WTC11 (cell line): Measurements from ENCODE around the gene IDH1. TPM values are rescaled to one million over a fixed set of nuclear protein-coding genes. Genes with fewer than 3 reads are reported as not detected.

Experiments used
- ATAC-seq: fragments of 200-7000 bp; cut with Tn5 transposase; 2 replicates; pipeline ENCODE4 v1.10.0; 2021; ENCODE audit warnings: mild to moderate bottlenecking, moderate library complexity
- CTCF ChIA-PET: fragments of 300-600 bp; sonication (Branson Sonifier 250); formaldehyde crosslinking; loops from one replicate; lab custom pipeline; 2021; ENCODE audit warnings: antibody characterized with exemption; lab: Charles Lee
- POLR2A ChIA-PET: fragments of 350-600 bp; sonication (Branson Sonifier 250); formaldehyde crosslinking; loops from one replicate; lab custom pipeline; 2021; ENCODE audit warnings: antibody characterized with exemption; lab: Charles Lee
- DNase-seq: peaks from one replicate; pipeline ENCODE4 v3.0.0; 2021; ENCODE audit warnings: low spot score
- H3K27ac Mint-ChIP-seq: 2 replicates; pipeline ENCODE4 v1.8.0; 2021; ENCODE audit warnings: mixed read lengths
- H3K27me3 Mint-ChIP-seq: 2 replicates; pipeline ENCODE4 v1.8.0; 2021; ENCODE audit warnings: low read depth, mild to moderate bottlenecking, moderate library complexity, mixed read lengths
- H3K36me3 Mint-ChIP-seq: 2 replicates; pipeline ENCODE4 v1.8.0; 2021; ENCODE audit warnings: mixed read lengths
- H3K4me1 Mint-ChIP-seq: 2 replicates; pipeline ENCODE4 v1.8.0; 2022; ENCODE audit warnings: mixed read lengths
- H3K4me3 Mint-ChIP-seq: 2 replicates; pipeline ENCODE4 v1.8.0; 2021; ENCODE audit warnings: mild to moderate bottlenecking, moderate library complexity, mixed read lengths
- H3K9me3 Mint-ChIP-seq: 2 replicates; pipeline ENCODE4 v1.8.0; 2021; ENCODE audit warnings: mixed read lengths
- ATF1 ChIP-seq: sonication (generic); formaldehyde crosslinking; IDR thresholded peaks from 2 replicates; pipeline ENCODE4 v1.8.1; 2023; ENCODE audit warnings: mild to moderate bottlenecking, moderate library complexity, missing genetic modification reagents
- ATF6 ChIP-seq: sonication (generic); formaldehyde crosslinking; IDR thresholded peaks from 2 replicates; pipeline ENCODE4 v1.8.1; 2023; ENCODE audit warnings: mild to moderate bottlenecking, missing genetic modification reagents
- CBFB ChIP-seq: sonication (generic); formaldehyde crosslinking; IDR thresholded peaks from 2 replicates; pipeline ENCODE4 v1.8.1; 2022; ENCODE audit warnings: mild to moderate bottlenecking, low read depth, missing genetic modification reagents
- CREB1 ChIP-seq: sonication (generic); formaldehyde crosslinking; IDR thresholded peaks from 2 replicates; pipeline ENCODE4 v1.8.0; 2023; ENCODE audit warnings: mild to moderate bottlenecking, missing genetic modification reagents
- CREM ChIP-seq: sonication (generic); formaldehyde crosslinking; IDR thresholded peaks from 2 replicates; pipeline ENCODE4 v1.8.1; 2022; ENCODE audit warnings: mild to moderate bottlenecking, missing genetic modification reagents, moderate library complexity
- ELF4 ChIP-seq: sonication (generic); formaldehyde crosslinking; IDR thresholded peaks from 2 replicates; pipeline ENCODE4 v1.8.1; 2022; ENCODE audit warnings: low read depth, mild to moderate bottlenecking, moderate library complexity, missing genetic modification reagents
- ESRRA ChIP-seq: sonication (generic); formaldehyde crosslinking; IDR thresholded peaks from 2 replicates; pipeline ENCODE4 v1.8.1; 2022; ENCODE audit warnings: mild to moderate bottlenecking, missing genetic modification reagents, borderline replicate concordance
- JUN ChIP-seq: sonication (generic); formaldehyde crosslinking; IDR thresholded peaks from 2 replicates; pipeline ENCODE4 v1.8.0; 2023; ENCODE audit warnings: mild to moderate bottlenecking, missing genetic modification reagents
- KAT7 ChIP-seq: sonication (generic); formaldehyde crosslinking; IDR thresholded peaks from 2 replicates; pipeline ENCODE4 v1.8.1; 2023; ENCODE audit warnings: missing genetic modification reagents, mild to moderate bottlenecking, borderline replicate concordance
- MAX ChIP-seq: sonication (generic); formaldehyde crosslinking; IDR thresholded peaks from 2 replicates; pipeline ENCODE4 v1.8.0; 2022; ENCODE audit warnings: mild to moderate bottlenecking, missing genetic modification reagents
- PRDM15 ChIP-seq: sonication (generic); formaldehyde crosslinking; IDR thresholded peaks from 2 replicates; pipeline ENCODE4 v1.8.0; 2022; ENCODE audit warnings: missing genetic modification reagents
- RELA ChIP-seq: sonication (generic); formaldehyde crosslinking; IDR thresholded peaks from 2 replicates; pipeline ENCODE4 v1.8.1; 2022; ENCODE audit warnings: missing genetic modification reagents, mild to moderate bottlenecking, borderline replicate concordance
- SMAD3 ChIP-seq: sonication (generic); formaldehyde crosslinking; IDR thresholded peaks from 2 replicates; pipeline ENCODE4 v1.8.0; 2022; ENCODE audit warnings: missing genetic modification reagents, mild to moderate bottlenecking, borderline replicate concordance
- SP1 ChIP-seq: sonication (generic); formaldehyde crosslinking; conservative IDR thresholded peaks from 2 replicates; pipeline ENCODE4 v1.8.1; 2022; ENCODE audit warnings: missing genetic modification reagents
- TEAD1 ChIP-seq: sonication (generic); formaldehyde crosslinking; IDR thresholded peaks from 2 replicates; pipeline ENCODE4 v1.8.0; 2022; ENCODE audit warnings: mild to moderate bottlenecking, missing genetic modification reagents
- TEAD4 ChIP-seq: sonication (generic); formaldehyde crosslinking; IDR thresholded peaks from 2 replicates; pipeline ENCODE4 v1.8.0; 2022; ENCODE audit warnings: mild to moderate bottlenecking, missing genetic modification reagents
- TP53 ChIP-seq: sonication (generic); formaldehyde crosslinking; IDR thresholded peaks from 2 replicates; pipeline ENCODE4 v1.8.1; 2023; ENCODE audit warnings: mild to moderate bottlenecking, missing genetic modification reagents
- ZNF425 ChIP-seq: fragments of 250-450 bp; sonication (Bioruptor Pico); conservative IDR thresholded peaks from 2 replicates; pipeline ENCODE4 v1.9.0; 2021; ENCODE audit warnings: mild to moderate bottlenecking
- ZNF671 ChIP-seq: fragments of 250-450 bp; sonication (Bioruptor Pico); IDR thresholded peaks from 2 replicates; pipeline ENCODE4 v1.8.0; 2021; ENCODE audit warnings: mild to moderate bottlenecking
- total RNA-seq: library from RNA; stranded (reverse); gene quantifications from 3 replicates; pipeline ENCODE4 v1.2.3, GENCODE V29; 2021
- TF ChIP-seq, protein P1 (sequence below): sonication (generic); formaldehyde crosslinking; conservative IDR thresholded peaks from 2 replicates; pipeline ENCODE4 v1.8.1; 2022; ENCODE audit warnings: mild to moderate bottlenecking, missing genetic modification reagents
- TF ChIP-seq, protein P2 (sequence below): sonication (generic); formaldehyde crosslinking; IDR thresholded peaks from 2 replicates; pipeline ENCODE4 v1.8.1; 2023; ENCODE audit warnings: mild to moderate bottlenecking, missing genetic modification reagents
- TF ChIP-seq, protein P3 (sequence below): sonication (generic); formaldehyde crosslinking; IDR thresholded peaks from 2 replicates; pipeline ENCODE4 v1.8.1; 2022; ENCODE audit warnings: missing genetic modification reagents, borderline replicate concordance

Gene IDH1
- total RNA-seq, 1 experiment from 2014 or later = 352 TPM

DNA sequence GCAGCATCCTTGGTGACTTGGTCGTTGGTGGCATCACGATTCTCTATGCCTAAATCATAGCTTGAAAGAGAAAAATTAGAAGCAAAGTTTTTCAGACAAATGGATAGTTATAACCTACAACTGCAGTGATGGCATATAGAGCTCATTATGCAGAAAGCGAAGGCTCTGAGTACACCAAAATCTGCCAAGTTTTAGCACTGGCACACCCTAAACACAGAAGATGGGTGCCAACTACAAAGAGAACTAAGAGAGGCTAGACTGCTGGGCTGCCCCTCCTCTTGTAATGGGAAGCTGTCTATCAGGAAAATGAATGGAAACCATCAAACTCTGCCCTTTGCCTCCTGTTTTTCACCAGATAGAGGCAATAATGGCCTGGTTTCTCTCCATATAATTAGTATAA is 6.3 kb downstream of the IDH1 start:
- Mint-ChIP-seq H3K36me3 (peaks cover 95% of the 10 kb centered on the region), H3K4me3 (no peak overlapping the region), H3K4me1 (peaks cover 36% of the 10 kb centered on the region), H3K27ac (no peak overlapping the region), H3K27me3 (no peaks in the 10 kb centered on the region), H3K9me3 (no peaks in the 10 kb centered on the region)
- TF ChIP-seq ZNF671 (CRISPR knock-in tag) = no peak
- TF ChIP-seq KAT7 = no peak
- TF ChIP-seq TEAD1 (CRISPR knock-in tag) = no peak
- TF ChIP-seq, protein P1, sequence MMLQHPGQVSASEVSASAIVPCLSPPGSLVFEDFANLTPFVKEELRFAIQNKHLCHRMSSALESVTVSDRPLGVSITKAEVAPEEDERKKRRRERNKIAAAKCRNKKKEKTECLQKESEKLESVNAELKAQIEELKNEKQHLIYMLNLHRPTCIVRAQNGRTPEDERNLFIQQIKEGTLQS = no peak
- no peak for TF ChIP-seq CREB1 (CRISPR knock-in tag)
- no peak for TF ChIP-seq MAX
- TF ChIP-seq JUN (CRISPR knock-in tag) = no peak
- TF ChIP-seq CREM (CRISPR knock-in tag) = no peak
- TF ChIP-seq TEAD4 (CRISPR knock-in tag) = no peak
- DNase-seq (no peak), ATAC-seq (no peak)
- ChIA-PET CTCF (interaction anchor here (1.0 kb wide), 1 partner anchor 74 kb away, joined by 3 read pairs; no protein-coding TSS in a partner anchor), POLR2A (no interaction called here)

DNA sequence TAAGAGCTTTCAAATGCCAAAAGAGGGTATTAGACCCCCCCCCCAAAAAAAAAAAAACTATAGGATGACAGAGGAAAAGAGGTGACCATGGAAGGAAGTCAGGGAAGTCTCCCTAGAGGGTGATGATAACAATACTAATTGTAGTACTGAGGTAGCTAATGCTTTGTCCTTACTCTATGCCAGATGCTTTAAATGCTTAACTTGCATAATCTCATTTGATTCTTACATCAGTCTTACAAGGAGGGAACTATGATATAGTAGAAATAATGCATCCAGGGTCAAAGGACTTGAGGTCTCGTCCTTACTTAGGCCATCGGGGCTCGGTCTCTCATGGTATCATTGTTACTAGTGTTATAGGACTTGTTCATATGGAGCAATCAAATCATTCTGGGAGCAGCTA is 9.1 kb downstream of the IDH1 start:
- ChIA-PET CTCF (no interaction called here), POLR2A (no interaction called here)
- Mint-ChIP-seq H3K4me3 (no peak overlapping the region), H3K27me3 (no peaks in the 10 kb centered on the region), H3K36me3 (peaks cover 93% of the 10 kb centered on the region), H3K9me3 (no peaks in the 10 kb centered on the region), H3K4me1 (peaks cover 14% of the 10 kb centered on the region), H3K27ac (no peak overlapping the region; the same call in 1 of the 2 replicates)
- TF ChIP-seq ESRRA (CRISPR knock-in tag) = no peak
- ATAC-seq (no peak), DNase-seq (no peak)

- Mint-ChIP-seq H3K27me3 (no peaks in the 10 kb centered on the region), H3K9me3 (no peaks in the 10 kb centered on the region), H3K4me3 (no peak overlapping the region), H3K27ac (no peak overlapping the region), H3K4me1 (0 out of 2 replicates have a peak, but pooled peaks cover 3% of the 10 kb centered on the region), H3K36me3 (peaks cover 91% of the 10 kb centered on the region)
- POLR2A ChIA-PET = no interaction called here
- ATAC-seq = no peak
- CTCF ChIA-PET = no interaction called here
- no peak for DNase-seq
- TF ChIP-seq SP1 (CRISPR knock-in tag) (no peak), ATF6 (CRISPR knock-in tag) (no peak), PRDM15 (CRISPR knock-in tag) (no peak), ATF1 (no peak), SMAD3 (no peak), ELF4 (CRISPR knock-in tag) (no peak), ZNF425 (CRISPR knock-in tag) (no peak), RELA (no peak), CBFB (CRISPR knock-in tag) (no peak), TP53 (CRISPR knock-in tag) (no peak)
- TF ChIP-seq, protein P2, sequence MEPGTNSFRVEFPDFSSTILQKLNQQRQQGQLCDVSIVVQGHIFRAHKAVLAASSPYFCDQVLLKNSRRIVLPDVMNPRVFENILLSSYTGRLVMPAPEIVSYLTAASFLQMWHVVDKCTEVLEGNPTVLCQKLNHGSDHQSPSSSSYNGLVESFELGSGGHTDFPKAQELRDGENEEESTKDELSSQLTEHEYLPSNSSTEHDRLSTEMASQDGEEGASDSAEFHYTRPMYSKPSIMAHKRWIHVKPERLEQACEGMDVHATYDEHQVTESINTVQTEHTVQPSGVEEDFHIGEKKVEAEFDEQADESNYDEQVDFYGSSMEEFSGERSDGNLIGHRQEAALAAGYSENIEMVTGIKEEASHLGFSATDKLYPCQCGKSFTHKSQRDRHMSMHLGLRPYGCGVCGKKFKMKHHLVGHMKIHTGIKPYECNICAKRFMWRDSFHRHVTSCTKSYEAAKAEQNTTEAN = no peak
- TF ChIP-seq, protein P3, sequence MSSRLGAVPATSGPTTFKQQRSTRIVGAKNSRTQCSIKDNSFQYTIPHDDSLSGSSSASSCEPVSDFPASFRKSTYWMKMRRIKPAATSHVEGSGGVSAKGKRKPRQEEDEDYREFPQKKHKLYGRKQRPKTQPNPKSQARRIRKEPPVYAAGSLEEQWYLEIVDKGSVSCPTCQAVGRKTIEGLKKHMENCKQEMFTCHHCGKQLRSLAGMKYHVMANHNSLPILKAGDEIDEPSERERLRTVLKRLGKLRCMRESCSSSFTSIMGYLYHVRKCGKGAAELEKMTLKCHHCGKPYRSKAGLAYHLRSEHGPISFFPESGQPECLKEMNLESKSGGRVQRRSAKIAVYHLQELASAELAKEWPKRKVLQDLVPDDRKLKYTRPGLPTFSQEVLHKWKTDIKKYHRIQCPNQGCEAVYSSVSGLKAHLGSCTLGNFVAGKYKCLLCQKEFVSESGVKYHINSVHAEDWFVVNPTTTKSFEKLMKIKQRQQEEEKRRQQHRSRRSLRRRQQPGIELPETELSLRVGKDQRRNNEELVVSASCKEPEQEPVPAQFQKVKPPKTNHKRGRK (CRISPR knock-in tag) = no peak
Measured at GRCh38 chr2:208244422-208244821, 10.4 kb downstream of the IDH1 start.
